OCI-LY1 (cell line): ENCODE data around the gene SULT1E1.
"Not testable (repeated sequence)": the region's sequence is repeated elsewhere in the genome, so short reads cannot be mapped to it uniquely, and the experiment has no call there.

Experiments used
- H2AFZ ChIP-seq: fragments of 200-600 bp; sonication (generic), shearing (Covaris generic); 2 replicates; pipeline ENCODE4 v1.6.0; 2014; ENCODE audit warnings: antibody characterized with exemption, mild to moderate bottlenecking, low read length
- H3F3A ChIP-seq: fragments of 200-600 bp; sonication (generic), shearing (Covaris generic); 2 replicates; pipeline ENCODE4 v1.6.0; 2014; ENCODE audit warnings: mild to moderate bottlenecking, antibody characterized with exemption, low read length, moderate library complexity; ENCODE audit not compliant: insufficient read depth
- H3K27ac ChIP-seq: fragments of 200-600 bp; sonication (generic); 2 replicates; pipeline ENCODE4 v1.5.1; 2014; ENCODE audit warnings: low read length, mixed run types, mild to moderate bottlenecking, low read depth; ENCODE audit not compliant: poor library complexity, severe bottlenecking
- H3K27me3 ChIP-seq: fragments of 200-600 bp; sonication (generic); 2 replicates; pipeline ENCODE4 v1.6.0; 2014; ENCODE audit warnings: antibody characterized with exemption, mild to moderate bottlenecking, low read length, moderate library complexity; ENCODE audit not compliant: insufficient read depth
- H3K36me3 ChIP-seq: fragments of 200-600 bp; sonication (generic); 2 replicates; pipeline ENCODE4 v1.6.1; 2014; ENCODE audit warnings: mild to moderate bottlenecking, antibody characterized with exemption, low read length, moderate library complexity, mixed read lengths; ENCODE audit not compliant: insufficient read depth
- H3K4me1 ChIP-seq: fragments of 200-600 bp; sonication (generic); 2 replicates; pipeline ENCODE4 v1.5.1; 2014; ENCODE audit warnings: mild to moderate bottlenecking, low read length, moderate library complexity; ENCODE audit not compliant: insufficient read depth, severe bottlenecking
- H3K4me2 ChIP-seq: fragments of 200-600 bp; sonication (generic), shearing (Covaris generic); 2 replicates; pipeline ENCODE4 v1.6.1; 2014; ENCODE audit warnings: low read length
- H3K4me3 ChIP-seq: fragments of 200-600 bp; sonication (generic); 2 replicates; pipeline ENCODE4 v1.5.1; 2014; ENCODE audit warnings: low read length, low read depth, mild to moderate bottlenecking, mixed read lengths; ENCODE audit not compliant: poor library complexity, severe bottlenecking
- H3K79me2 ChIP-seq: fragments of 200-600 bp; shearing (Covaris generic); 2 replicates; pipeline ENCODE4 v1.6.1; 2016; ENCODE audit warnings: mixed run types, low read length, mixed read lengths; ENCODE audit not compliant: insufficient read depth
- H3K9ac ChIP-seq: fragments of 200-600 bp; sonication (generic), shearing (Covaris generic); 2 replicates; pipeline ENCODE4 v1.6.1; 2014; ENCODE audit warnings: mild to moderate bottlenecking, low read length, mixed read lengths
- H3K9me2 ChIP-seq: fragments of 200-600 bp; sonication (generic), shearing (Covaris generic); 2 replicates; pipeline ENCODE4 v1.6.1; 2014; ENCODE audit warnings: low read depth, mild to moderate bottlenecking, low read length, mixed read lengths
- H3K9me3 ChIP-seq: fragments of 200-600 bp; shearing (Covaris generic); 2 replicates; pipeline ENCODE4 v1.6.1; 2014; ENCODE audit warnings: low read length, mixed read lengths
- H4K20me1 ChIP-seq: fragments of 200-600 bp; sonication (generic), shearing (Covaris generic); 2 replicates; pipeline ENCODE4 v1.6.0; 2016; ENCODE audit warnings: mild to moderate bottlenecking, low read length; ENCODE audit not compliant: insufficient read depth
- CTCF ChIP-seq: fragments of 200-600 bp; sonication (generic), shearing (Covaris generic); IDR thresholded peaks from 2 replicates; pipeline ENCODE4 v1.5.1; 2017; ENCODE audit warnings: mild to moderate bottlenecking, antibody characterized with exemption, low read length, moderate library complexity, mixed read lengths
- EZH2 ChIP-seq: fragments of 200-600 bp; sonication (generic), shearing (Covaris generic); IDR thresholded peaks from 2 replicates; pipeline ENCODE4 v1.8.0; 2017; ENCODE audit warnings: borderline replicate concordance, mixed run types, mild to moderate bottlenecking, antibody characterized with exemption, low read length, moderate library complexity, mixed read lengths

SULT1E1 gene

DNA sequence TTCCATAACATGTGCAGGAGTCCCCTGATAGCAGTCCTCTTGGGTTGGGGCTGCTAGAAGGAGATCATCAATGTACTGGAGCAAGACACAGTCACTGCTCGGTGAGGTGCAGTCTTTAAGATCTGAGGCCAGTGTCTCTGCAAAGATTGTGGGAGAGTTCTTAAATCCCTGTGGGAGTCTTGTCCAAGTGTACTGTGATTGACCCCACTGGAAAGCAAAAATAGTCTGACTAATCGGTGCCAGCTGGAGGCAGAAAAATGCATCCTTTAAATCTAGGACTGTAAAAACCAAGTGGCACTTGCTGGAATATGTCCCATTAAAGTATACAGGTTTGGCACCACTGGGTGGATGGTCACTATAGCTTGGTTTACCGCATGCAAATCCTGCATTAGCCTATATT is 31.1 kb downstream of the SULT1E1 start:
- H3K4me1 ChIP-seq, result no peaks in the 10 kb centered on the region
- no peak overlapping the region for H3K4me3 ChIP-seq
- no peak for TF ChIP-seq CTCF
- no peak for TF ChIP-seq EZH2
- no peak overlapping the region for H3K4me2 ChIP-seq
- H3F3A ChIP-seq, result no peaks in the 10 kb centered on the region
- no peak overlapping the region for H2AFZ ChIP-seq
- no peaks in the 10 kb centered on the region for H3K79me2 ChIP-seq
- H4K20me1 ChIP-seq, result no peaks in the 10 kb centered on the region
- H3K9me2 ChIP-seq, result no peaks in the 10 kb centered on the region
- no peaks in the 10 kb centered on the region for H3K9me3 ChIP-seq
- H3K36me3 ChIP-seq, result no peaks in the 10 kb centered on the region
- H3K9ac ChIP-seq, result no peak overlapping the region
- no peaks in the 10 kb centered on the region for H3K27me3 ChIP-seq
- H3K27ac ChIP-seq, result no peak overlapping the region

GRCh38 chr4:69825056-69825455 is 34.9 kb downstream of the SULT1E1 start:
- H3K9me2 ChIP-seq, H3K4me3 ChIP-seq, H3K27me3 ChIP-seq, H4K20me1 ChIP-seq, H3K27ac ChIP-seq, H3K9ac ChIP-seq, H3K9me3 ChIP-seq, H3K36me3 ChIP-seq, H3K4me1 ChIP-seq, H3F3A ChIP-seq, H3K79me2 ChIP-seq, H3K4me2 ChIP-seq, H2AFZ ChIP-seq: not testable (repeated sequence)

GRCh38 chr4:69823481-69824186 is 36.3 kb downstream of the SULT1E1 start:
- no peak overlapping the region for H2AFZ ChIP-seq
- H3K4me2 ChIP-seq, result no peak overlapping the region
- H3K4me1 ChIP-seq, result no peaks in the 10 kb centered on the region
- H4K20me1 ChIP-seq, result no peaks in the 10 kb centered on the region
- no peak overlapping the region for H3K4me3 ChIP-seq
- H3K9me3 ChIP-seq, result no peaks in the 10 kb centered on the region
- H3K9me2 ChIP-seq, result no peaks in the 10 kb centered on the region
- no peak overlapping the region for H3K9ac ChIP-seq
- TF ChIP-seq EZH2, result no peak
- TF ChIP-seq CTCF, result peak; percentile 62
- no peaks in the 10 kb centered on the region for H3K27me3 ChIP-seq
- no peak overlapping the region for H3K27ac ChIP-seq
- no peaks in the 10 kb centered on the region for H3K36me3 ChIP-seq
- no peaks in the 10 kb centered on the region for H3K79me2 ChIP-seq
- no peaks in the 10 kb centered on the region for H3F3A ChIP-seq

- TF ChIP-seq CTCF (no peak), EZH2 (no peak)
- no peaks in the 10 kb centered on the region for H4K20me1 ChIP-seq
- H3K9me2 ChIP-seq, result no peaks in the 10 kb centered on the region
- no peak overlapping the region for H2AFZ ChIP-seq
- H3K4me3 ChIP-seq, result no peak overlapping the region
- H3K27me3 ChIP-seq, result no peaks in the 10 kb centered on the region
- H3K9ac ChIP-seq, result no peak overlapping the region
- H3K4me1 ChIP-seq, result no peaks in the 10 kb centered on the region
- no peaks in the 10 kb centered on the region for H3K9me3 ChIP-seq
- no peaks in the 10 kb centered on the region for H3K36me3 ChIP-seq
- H3K4me2 ChIP-seq, result no peak overlapping the region
- H3F3A ChIP-seq, result no peaks in the 10 kb centered on the region
- H3K79me2 ChIP-seq, result no peaks in the 10 kb centered on the region
- no peak overlapping the region for H3K27ac ChIP-seq
These were observed 36.9 kb downstream of the SULT1E1 start for GRCh38 chr4:69823048-69823447.
